GM18526 (cell line): ENCODE measurements around the gene ARL6IP4.

Experiments
- POLR2A ChIP-seq: IDR thresholded peaks from 3 replicates; pipeline ENCODE4 v1.6.1; 2011; ENCODE audit not compliant: insufficient read length; ENCODE audit errors: extremely low read depth

ARL6IP4 gene

GRCh38 chr12:122969676-122970075 is 10.8 kb upstream of the ARL6IP4 start:
- TF ChIP-seq POLR2A = no peak

- peak; percentile 40 for TF ChIP-seq POLR2A
These were observed 6.1 kb upstream of the ARL6IP4 start for GRCh38 chr12:122974274-122974891.

GRCh38 chr12:122974892-122975789 is 5.3 kb upstream of the ARL6IP4 start, which contains the start of gene OGFOD2:
Gene OGFOD2 (plus strand): TSS chr12:122975244. CDS start chr12:122975252, 8 bp downstream.
- peak; percentile 56 for TF ChIP-seq POLR2A

GRCh38 chr12:122975790-122976647 is 4.5 kb upstream of the ARL6IP4 start:
- no peak for TF ChIP-seq POLR2A

- TF ChIP-seq POLR2A = no peak
These were observed 3.9 kb upstream of the ARL6IP4 start for GRCh38 chr12:122976648-122976975.

- no peak for TF ChIP-seq POLR2A
These were observed 3.3 kb upstream of the ARL6IP4 start for GRCh38 chr12:122977153-122977552.

- TF ChIP-seq POLR2A = no peak
These were observed 2.7 kb upstream of the ARL6IP4 start for GRCh38 chr12:122977655-122978392.

- TF ChIP-seq POLR2A = no peak
These were observed 1.9 kb upstream of the ARL6IP4 start for GRCh38 chr12:122978507-122978955.

- TF ChIP-seq POLR2A = no peak
These were observed 1.2 kb upstream of the ARL6IP4 start for GRCh38 chr12:122979001-122979907.

- no peak for TF ChIP-seq POLR2A
These were observed 636 bp upstream of the ARL6IP4 start for GRCh38 chr12:122979908-122980182.

- TF ChIP-seq POLR2A = no peak
These were observed 573 bp downstream of the ARL6IP4 start for GRCh38 chr12:122981036-122981471.

GRCh38 chr12:122981587-122982476 is 1.4 kb downstream of the ARL6IP4 start:
- no peak for TF ChIP-seq POLR2A

GRCh38 chr12:122982477-122982815 is 2.0 kb downstream of the ARL6IP4 start:
- TF ChIP-seq POLR2A = no peak

GRCh38 chr12:122982963-122983788 is 2.7 kb downstream of the ARL6IP4 start:
- no peak for TF ChIP-seq POLR2A
